ENCODE results near the gene ZFC3H1.

- TF ChIP-seq REST (IDR thresholded peaks at IDR 0.05; ENCODE audit: low read depth), result no peak
- TF ChIP-seq TCF12 (IDR thresholded peaks at IDR 0.05; ENCODE audit: low read depth), result no peak
- no peak for TF ChIP-seq NFIC (IDR thresholded peaks at IDR 0.05)
- no peak for TF ChIP-seq RAD21 (IDR thresholded peaks at IDR 0.05; ENCODE audit: low read depth)
Measured at GRCh38 chr12:71565535-71565934, 98.1 kb downstream of the ZFC3H1 start.

Data from Ishikawa (cell line).